GM19239 (cell line): ENCODE data around the gene USP20.

Experiments
- DNase-seq: peaks from one replicate; pipeline ENCODE4 v3.0.0; 2011; ENCODE audit warnings: low spot score; ENCODE audit not compliant: insufficient read length
- FAIRE-seq: peaks from 2 replicates; lab custom pipeline; 2011; peaks lifted over from hg19 to GRCh38; lab: Jason Lieb, UNC

USP20 gene

GRCh38 chr9:129907201-129907600 lies 71.9 kb downstream of the USP20 start:
- DNase-seq (no peak), FAIRE-seq (no peak)

- no peak for FAIRE-seq
- DNase-seq: no peak
Observed at GRCh38 chr9:129908906-129909305, 73.6 kb downstream of the USP20 start.

- DNase-seq (no peak), FAIRE-seq (no peak)
Observed at GRCh38 chr9:129909851-129910250, 74.6 kb downstream of the USP20 start.

- no peak for FAIRE-seq
Observed at GRCh38 chr9:129910628-129911567, 75.6 kb downstream of the USP20 start.

GRCh38 chr9:129914051-129914450 lies 78.8 kb downstream of the USP20 start:
- DNase-seq (no peak), FAIRE-seq (peak; percentile 35)

More at GRCh38 chr9:129910628-129911567, 75.6 kb downstream of the USP20 start:
- DNase-seq: no peak

- FAIRE-seq: no peak
- DNase-seq: no peak
Observed at GRCh38 chr9:129916707-129917106, 81.4 kb downstream of the USP20 start.

GRCh38 chr9:129918296-129918950 lies 83.2 kb downstream of the USP20 start:
- DNase-seq (no peak), FAIRE-seq (no peak)

GRCh38 chr9:129919277-129919676 lies 84.0 kb downstream of the USP20 start:
- FAIRE-seq (peak; percentile 21), DNase-seq (no peak)

- DNase-seq (no peak), FAIRE-seq (no peak)
Observed at GRCh38 chr9:129919841-129920240, 84.6 kb downstream of the USP20 start.

GRCh38 chr9:129921905-129922304 lies 86.6 kb downstream of the USP20 start:
- DNase-seq (no peak), FAIRE-seq (no peak)

GRCh38 chr9:129923589-129923988 lies 88.3 kb downstream of the USP20 start:
- FAIRE-seq: no peak
- no peak for DNase-seq

- no peak for FAIRE-seq
- DNase-seq: no peak
Observed at GRCh38 chr9:129929496-129930125, 94.4 kb downstream of the USP20 start.

GRCh38 chr9:129930743-129931142 lies 95.5 kb downstream of the USP20 start:
- no peak for FAIRE-seq

More at GRCh38 chr9:129930743-129931142, 95.5 kb downstream of the USP20 start:
- no peak for DNase-seq
